Progenitor cell of endocrine pancreas (in vitro differentiated cells): ENCODE results near the gene MFGE8. TPM values are rescaled to one million over a fixed set of nuclear protein-coding genes. Genes with fewer than 3 reads are reported as not detected.

Experiments used
- DNase-seq: peaks from one replicate; pipeline ENCODE4 v3.0.0; 2021; ENCODE audit warnings: low spot score; ENCODE audit not compliant: unreplicated experiment
- H3K27ac Mint-ChIP-seq: 2 replicates; pipeline ENCODE4 v1.8.0; 2021; ENCODE audit warnings: mild to moderate bottlenecking, moderate library complexity, mixed read lengths
- H3K27me3 Mint-ChIP-seq: 2 replicates; pipeline ENCODE4 v1.8.0; 2021; ENCODE audit warnings: mixed read lengths
- H3K36me3 Mint-ChIP-seq: 2 replicates; pipeline ENCODE4 v1.8.0; 2022; ENCODE audit warnings: mixed read lengths; ENCODE audit not compliant: insufficient read depth
- H3K4me1 Mint-ChIP-seq: 2 replicates; pipeline ENCODE4 v1.8.0; 2021; ENCODE audit warnings: low read depth, mixed read lengths
- H3K4me3 Mint-ChIP-seq: 2 replicates; pipeline ENCODE4 v1.8.0; 2021; ENCODE audit warnings: low read depth, mild to moderate bottlenecking, moderate library complexity, mixed read lengths
- H3K9me3 Mint-ChIP-seq: 2 replicates; pipeline ENCODE4 v1.8.0; 2021; ENCODE audit warnings: low read depth, mixed read lengths
- total RNA-seq: library from RNA; stranded (reverse); gene quantifications from 2 replicates; pipeline ENCODE4 v1.2.1, GENCODE V29; 2021
- TF ChIP-seq, protein P1 (sequence below): fragments of 200-600 bp; sonication (generic); IDR thresholded peaks from one replicate; pipeline ENCODE4 v1.5.0; 2021; ENCODE audit warnings: antibody characterized with exemption, mild to moderate bottlenecking; ENCODE audit not compliant: unreplicated experiment

Gene MFGE8
- total RNA-seq, 1 donor from 2014 or later, result 297 TPM

DNA sequence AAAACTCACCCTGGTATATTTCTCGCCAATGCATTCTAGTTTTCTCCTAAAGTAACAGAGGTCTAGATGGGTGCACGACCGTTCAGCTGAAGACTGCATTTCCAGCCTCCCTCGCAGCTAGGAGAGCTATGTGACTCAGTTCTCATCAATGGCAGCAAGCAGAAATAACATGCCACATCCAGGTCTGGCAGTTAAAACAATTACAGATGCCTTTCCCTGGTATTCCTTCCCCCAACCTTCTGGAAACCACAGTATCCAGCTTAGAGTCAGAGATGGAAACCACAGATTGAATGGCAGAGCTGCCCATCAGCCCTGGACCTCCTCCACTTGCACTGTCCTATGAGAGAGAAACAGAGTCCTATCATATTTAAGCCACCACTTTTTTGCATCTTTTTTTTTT is 22.7 kb downstream of the MFGE8 start:
- Mint-ChIP-seq H3K4me1 (peaks cover 4% of the 10 kb centered on the region), H3K36me3 (no peaks in the 10 kb centered on the region), H3K27ac (no peak overlapping the region), H3K9me3 (no peaks in the 10 kb centered on the region), H3K4me3 (no peak overlapping the region), H3K27me3 (peaks cover 6% of the 10 kb centered on the region)
- TF ChIP-seq, protein P1, sequence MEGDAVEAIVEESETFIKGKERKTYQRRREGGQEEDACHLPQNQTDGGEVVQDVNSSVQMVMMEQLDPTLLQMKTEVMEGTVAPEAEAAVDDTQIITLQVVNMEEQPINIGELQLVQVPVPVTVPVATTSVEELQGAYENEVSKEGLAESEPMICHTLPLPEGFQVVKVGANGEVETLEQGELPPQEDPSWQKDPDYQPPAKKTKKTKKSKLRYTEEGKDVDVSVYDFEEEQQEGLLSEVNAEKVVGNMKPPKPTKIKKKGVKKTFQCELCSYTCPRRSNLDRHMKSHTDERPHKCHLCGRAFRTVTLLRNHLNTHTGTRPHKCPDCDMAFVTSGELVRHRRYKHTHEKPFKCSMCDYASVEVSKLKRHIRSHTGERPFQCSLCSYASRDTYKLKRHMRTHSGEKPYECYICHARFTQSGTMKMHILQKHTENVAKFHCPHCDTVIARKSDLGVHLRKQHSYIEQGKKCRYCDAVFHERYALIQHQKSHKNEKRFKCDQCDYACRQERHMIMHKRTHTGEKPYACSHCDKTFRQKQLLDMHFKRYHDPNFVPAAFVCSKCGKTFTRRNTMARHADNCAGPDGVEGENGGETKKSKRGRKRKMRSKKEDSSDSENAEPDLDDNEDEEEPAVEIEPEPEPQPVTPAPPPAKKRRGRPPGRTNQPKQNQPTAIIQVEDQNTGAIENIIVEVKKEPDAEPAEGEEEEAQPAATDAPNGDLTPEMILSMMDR, result no peak
- no peak for DNase-seq

DNA sequence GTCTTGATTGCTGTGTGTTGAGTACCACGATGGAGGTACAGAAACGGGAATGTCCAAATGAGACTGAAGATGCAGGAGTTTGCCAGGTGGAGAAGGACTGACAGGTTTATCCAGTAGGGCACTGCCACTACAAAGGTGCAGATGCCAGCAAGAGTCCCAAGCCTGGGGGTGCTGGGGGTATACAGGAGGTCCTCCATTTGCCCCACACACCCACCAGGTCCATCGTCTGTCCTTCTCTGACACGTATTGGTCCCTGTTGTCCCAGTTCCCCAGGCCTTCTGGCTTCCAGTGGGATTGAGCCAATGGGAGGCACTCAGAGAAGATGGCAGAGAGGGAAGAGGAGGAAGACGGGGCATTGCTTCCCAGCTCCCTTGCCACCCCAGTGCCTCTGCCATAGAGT is 24.5 kb downstream of the MFGE8 start:
- H3K9me3 Mint-ChIP-seq, result no peaks in the 10 kb centered on the region
- no peaks in the 10 kb centered on the region for H3K36me3 Mint-ChIP-seq
- TF ChIP-seq, protein P1, result no peak
- H3K27ac Mint-ChIP-seq, result no peak overlapping the region
- no peak for DNase-seq
- peaks cover 3% of the 10 kb centered on the region for H3K4me1 Mint-ChIP-seq
- no peaks in the 10 kb centered on the region for H3K27me3 Mint-ChIP-seq
- H3K4me3 Mint-ChIP-seq, result no peak overlapping the region

DNA sequence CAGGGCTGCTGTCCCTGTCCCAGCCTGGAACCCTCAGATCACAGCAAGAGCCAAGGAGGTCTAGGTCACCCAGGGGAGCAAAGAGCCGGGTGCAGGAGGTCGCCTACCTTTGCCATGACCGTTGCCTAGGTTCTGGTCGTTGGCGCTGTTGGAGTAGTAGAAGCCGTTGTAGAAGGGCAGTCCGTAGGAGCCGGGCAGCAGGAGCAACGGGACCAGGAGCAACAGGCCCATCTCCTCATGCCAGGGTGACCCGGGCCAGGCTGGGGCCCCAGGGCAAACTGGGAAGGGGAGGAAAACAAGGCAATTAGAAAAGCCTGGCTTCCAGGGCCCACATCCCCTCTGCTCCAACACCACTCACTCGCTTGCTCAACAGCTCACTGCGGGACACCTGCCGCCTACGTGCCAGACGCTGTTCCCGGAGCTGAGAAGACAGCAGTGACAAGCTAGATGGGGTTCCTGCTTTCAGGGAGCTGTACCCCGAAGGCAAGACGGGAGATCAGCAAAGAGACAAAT is 26.1 kb downstream of the MFGE8 start:
- H3K27me3 Mint-ChIP-seq, result no peaks in the 10 kb centered on the region
- peaks cover 3% of the 10 kb centered on the region for H3K4me1 Mint-ChIP-seq
- H3K36me3 Mint-ChIP-seq, result no peaks in the 10 kb centered on the region
- no peak overlapping the region for H3K4me3 Mint-ChIP-seq
- TF ChIP-seq, protein P1, result no peak
- no peaks in the 10 kb centered on the region for H3K9me3 Mint-ChIP-seq
- no peak overlapping the region for H3K27ac Mint-ChIP-seq
- DNase-seq, result no peak

DNA sequence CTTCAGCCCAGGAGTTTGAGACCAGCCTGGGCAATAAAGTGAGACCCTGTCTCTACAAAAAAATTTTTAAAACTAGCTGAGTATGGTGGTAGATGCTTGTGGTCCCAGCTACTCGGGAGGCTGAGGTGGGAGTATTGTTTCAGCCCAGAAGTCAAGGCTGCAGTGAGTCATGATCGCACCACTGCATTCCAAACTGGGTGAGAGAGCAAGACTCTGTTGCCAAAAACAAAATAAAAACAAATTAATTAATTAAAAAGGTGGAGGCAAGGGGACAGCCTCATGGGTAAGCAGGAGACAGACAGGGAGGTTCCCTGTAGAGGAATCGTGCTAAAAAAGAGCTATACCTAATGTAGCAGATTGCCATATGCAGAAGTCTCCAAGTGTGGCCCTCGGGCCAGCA is 30.4 kb downstream of the MFGE8 start:
- Mint-ChIP-seq H3K27ac (no peak overlapping the region), H3K9me3 (no peaks in the 10 kb centered on the region), H3K36me3 (no peaks in the 10 kb centered on the region), H3K4me1 (peaks cover 3% of the 10 kb centered on the region), H3K4me3 (no peak overlapping the region), H3K27me3 (no peaks in the 10 kb centered on the region)
- DNase-seq, result no peak
- TF ChIP-seq, protein P1, result no peak

DNA sequence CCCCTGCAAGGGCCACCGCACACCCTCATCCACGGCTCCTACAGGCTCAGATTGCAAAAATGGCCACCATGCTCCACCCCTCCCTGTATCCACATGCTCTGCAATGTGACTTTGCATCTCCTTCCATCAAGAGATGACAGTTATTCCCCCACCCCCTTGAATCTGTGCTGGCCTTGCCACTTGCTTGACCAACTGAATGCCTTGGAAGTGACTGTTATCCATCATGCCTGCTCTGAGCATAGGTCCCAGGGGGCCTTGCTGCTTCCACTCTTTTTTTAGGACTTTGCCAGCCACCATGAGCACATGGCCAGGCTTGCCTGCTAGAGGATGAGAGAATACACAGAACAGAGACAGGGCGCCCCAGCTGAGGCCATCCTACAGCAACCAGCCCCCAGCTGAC is 31.4 kb downstream of the MFGE8 start:
- H3K36me3 Mint-ChIP-seq, result no peaks in the 10 kb centered on the region
- peaks cover 3% of the 10 kb centered on the region for H3K4me1 Mint-ChIP-seq
- no peaks in the 10 kb centered on the region for H3K27me3 Mint-ChIP-seq
- H3K9me3 Mint-ChIP-seq, result no peaks in the 10 kb centered on the region
- DNase-seq, result no peak
- no peak overlapping the region for H3K4me3 Mint-ChIP-seq
- TF ChIP-seq, protein P1, result no peak
- no peak overlapping the region for H3K27ac Mint-ChIP-seq
